SK-N-SH (cell line): ENCODE results near the gene PRKAR1A.

ENCODE experiments used
- CHD2 ChIP-seq: fragments of 150-350 bp; IDR thresholded peaks from 2 replicates; pipeline ENCODE4 v1.6.1; 2018; ENCODE audit warnings: low read length; ENCODE audit not compliant: partially characterized antibody
- EP300 ChIP-seq, 2 experiments: IDR thresholded peaks; 2 replicates each; pipeline versions ENCODE4 v1.4.0 to v1.6.1; 2012; ENCODE audit warnings: borderline replicate concordance in 1 of 2, low read depth in 1 of 2, low read length in 1 of 2
- EZH2phosphoT487 ChIP-seq: fragments of 200-600 bp; sonication (generic); IDR thresholded peaks from 2 replicates; pipeline ENCODE4 v1.6.1; 2017; ENCODE audit warnings: low read depth, mixed run types, mild to moderate bottlenecking, antibody characterized with exemption, moderate library complexity, borderline replicate concordance
- FOXM1 ChIP-seq: IDR thresholded peaks from 2 replicates; pipeline ENCODE4 v1.4.0; 2012; ENCODE audit warnings: low read depth, mild to moderate bottlenecking
- GABPA ChIP-seq: IDR thresholded peaks from 2 replicates; pipeline ENCODE4 v1.4.0; 2012; ENCODE audit warnings: low read depth, mild to moderate bottlenecking
- JUND ChIP-seq: IDR thresholded peaks from 2 replicates; pipeline ENCODE4 v1.4.0; 2012
- MXI1 ChIP-seq: IDR thresholded peaks from 2 replicates; pipeline ENCODE4 v1.6.1; 2012; ENCODE audit warnings: mild to moderate bottlenecking, low read depth, low read length, improper control_type of control experiment
- RAD21 ChIP-seq: IDR thresholded peaks from 2 replicates; pipeline ENCODE4 v1.6.1; 2012; ENCODE audit warnings: mild to moderate bottlenecking, low read length
- RCOR1 ChIP-seq: fragments of 150-350 bp; IDR thresholded peaks from 2 replicates; pipeline ENCODE4 v1.6.1; 2017; ENCODE audit warnings: antibody characterized with exemption, low read length
- SMC3 ChIP-seq: IDR thresholded peaks from 2 replicates; pipeline ENCODE4 v1.6.1; 2012; ENCODE audit warnings: low read depth, low read length, improper control_type of control experiment
- TF ChIP-seq, protein P1 (sequence below): fragments of 200-600 bp; sonication (generic); IDR thresholded peaks from 2 replicates; pipeline ENCODE4 v1.6.1; 2017; ENCODE audit warnings: antibody characterized with exemption, mild to moderate bottlenecking, moderate library complexity
- TF ChIP-seq, protein P2 (sequence below): IDR thresholded peaks from 2 replicates; pipeline ENCODE4 v1.6.1; 2012; ENCODE audit warnings: mild to moderate bottlenecking, low read depth, low read length, moderate library complexity
- TF ChIP-seq, protein P3 (sequence below): IDR thresholded peaks from 2 replicates; pipeline ENCODE4 v1.4.0; 2012; ENCODE audit warnings: low read depth, borderline replicate concordance
- TF ChIP-seq, protein P4 (sequence below): IDR thresholded peaks from 2 replicates; pipeline ENCODE4 v1.4.0; 2012; ENCODE audit warnings: low read depth

DNA sequence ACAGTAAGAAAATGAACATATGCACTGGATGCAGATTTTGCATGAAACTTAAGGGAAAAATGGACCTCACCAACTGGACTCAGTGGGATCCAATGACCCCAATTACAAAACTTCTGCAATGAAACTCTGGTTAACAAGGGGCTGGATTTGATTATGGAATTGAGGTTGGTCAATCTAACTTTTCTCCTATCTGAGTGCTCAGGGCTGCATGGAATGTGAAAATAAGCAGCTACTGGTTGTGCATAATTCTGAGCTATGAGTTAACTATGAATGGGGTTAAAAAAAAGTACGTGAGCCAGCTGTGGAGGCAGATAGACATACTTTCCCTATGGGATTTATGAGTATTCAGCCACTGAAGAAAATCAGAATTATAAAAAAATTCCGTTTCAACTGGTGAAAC, 79.8 kb downstream of the PRKAR1A start:
- TF ChIP-seq, protein P1, sequence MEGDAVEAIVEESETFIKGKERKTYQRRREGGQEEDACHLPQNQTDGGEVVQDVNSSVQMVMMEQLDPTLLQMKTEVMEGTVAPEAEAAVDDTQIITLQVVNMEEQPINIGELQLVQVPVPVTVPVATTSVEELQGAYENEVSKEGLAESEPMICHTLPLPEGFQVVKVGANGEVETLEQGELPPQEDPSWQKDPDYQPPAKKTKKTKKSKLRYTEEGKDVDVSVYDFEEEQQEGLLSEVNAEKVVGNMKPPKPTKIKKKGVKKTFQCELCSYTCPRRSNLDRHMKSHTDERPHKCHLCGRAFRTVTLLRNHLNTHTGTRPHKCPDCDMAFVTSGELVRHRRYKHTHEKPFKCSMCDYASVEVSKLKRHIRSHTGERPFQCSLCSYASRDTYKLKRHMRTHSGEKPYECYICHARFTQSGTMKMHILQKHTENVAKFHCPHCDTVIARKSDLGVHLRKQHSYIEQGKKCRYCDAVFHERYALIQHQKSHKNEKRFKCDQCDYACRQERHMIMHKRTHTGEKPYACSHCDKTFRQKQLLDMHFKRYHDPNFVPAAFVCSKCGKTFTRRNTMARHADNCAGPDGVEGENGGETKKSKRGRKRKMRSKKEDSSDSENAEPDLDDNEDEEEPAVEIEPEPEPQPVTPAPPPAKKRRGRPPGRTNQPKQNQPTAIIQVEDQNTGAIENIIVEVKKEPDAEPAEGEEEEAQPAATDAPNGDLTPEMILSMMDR = no peak
- TF ChIP-seq GABPA (no peak), MXI1 (no peak), EZH2phosphoT487 (no peak), JUND (no peak), RCOR1 (no peak), CHD2 (no peak), RAD21 (no peak), EP300 (IDR thresholded peaks at IDR 0.05; ENCODE audit: borderline replicate concordance in 1 of 2, low read depth in 1 of 2, low read length in 1 of 2) (no peak), FOXM1 (no peak), SMC3 (no peak)
- TF ChIP-seq, protein P2, sequence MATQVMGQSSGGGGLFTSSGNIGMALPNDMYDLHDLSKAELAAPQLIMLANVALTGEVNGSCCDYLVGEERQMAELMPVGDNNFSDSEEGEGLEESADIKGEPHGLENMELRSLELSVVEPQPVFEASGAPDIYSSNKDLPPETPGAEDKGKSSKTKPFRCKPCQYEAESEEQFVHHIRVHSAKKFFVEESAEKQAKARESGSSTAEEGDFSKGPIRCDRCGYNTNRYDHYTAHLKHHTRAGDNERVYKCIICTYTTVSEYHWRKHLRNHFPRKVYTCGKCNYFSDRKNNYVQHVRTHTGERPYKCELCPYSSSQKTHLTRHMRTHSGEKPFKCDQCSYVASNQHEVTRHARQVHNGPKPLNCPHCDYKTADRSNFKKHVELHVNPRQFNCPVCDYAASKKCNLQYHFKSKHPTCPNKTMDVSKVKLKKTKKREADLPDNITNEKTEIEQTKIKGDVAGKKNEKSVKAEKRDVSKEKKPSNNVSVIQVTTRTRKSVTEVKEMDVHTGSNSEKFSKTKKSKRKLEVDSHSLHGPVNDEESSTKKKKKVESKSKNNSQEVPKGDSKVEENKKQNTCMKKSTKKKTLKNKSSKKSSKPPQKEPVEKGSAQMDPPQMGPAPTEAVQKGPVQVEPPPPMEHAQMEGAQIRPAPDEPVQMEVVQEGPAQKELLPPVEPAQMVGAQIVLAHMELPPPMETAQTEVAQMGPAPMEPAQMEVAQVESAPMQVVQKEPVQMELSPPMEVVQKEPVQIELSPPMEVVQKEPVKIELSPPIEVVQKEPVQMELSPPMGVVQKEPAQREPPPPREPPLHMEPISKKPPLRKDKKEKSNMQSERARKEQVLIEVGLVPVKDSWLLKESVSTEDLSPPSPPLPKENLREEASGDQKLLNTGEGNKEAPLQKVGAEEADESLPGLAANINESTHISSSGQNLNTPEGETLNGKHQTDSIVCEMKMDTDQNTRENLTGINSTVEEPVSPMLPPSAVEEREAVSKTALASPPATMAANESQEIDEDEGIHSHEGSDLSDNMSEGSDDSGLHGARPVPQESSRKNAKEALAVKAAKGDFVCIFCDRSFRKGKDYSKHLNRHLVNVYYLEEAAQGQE = no peak
- TF ChIP-seq, protein P3, sequence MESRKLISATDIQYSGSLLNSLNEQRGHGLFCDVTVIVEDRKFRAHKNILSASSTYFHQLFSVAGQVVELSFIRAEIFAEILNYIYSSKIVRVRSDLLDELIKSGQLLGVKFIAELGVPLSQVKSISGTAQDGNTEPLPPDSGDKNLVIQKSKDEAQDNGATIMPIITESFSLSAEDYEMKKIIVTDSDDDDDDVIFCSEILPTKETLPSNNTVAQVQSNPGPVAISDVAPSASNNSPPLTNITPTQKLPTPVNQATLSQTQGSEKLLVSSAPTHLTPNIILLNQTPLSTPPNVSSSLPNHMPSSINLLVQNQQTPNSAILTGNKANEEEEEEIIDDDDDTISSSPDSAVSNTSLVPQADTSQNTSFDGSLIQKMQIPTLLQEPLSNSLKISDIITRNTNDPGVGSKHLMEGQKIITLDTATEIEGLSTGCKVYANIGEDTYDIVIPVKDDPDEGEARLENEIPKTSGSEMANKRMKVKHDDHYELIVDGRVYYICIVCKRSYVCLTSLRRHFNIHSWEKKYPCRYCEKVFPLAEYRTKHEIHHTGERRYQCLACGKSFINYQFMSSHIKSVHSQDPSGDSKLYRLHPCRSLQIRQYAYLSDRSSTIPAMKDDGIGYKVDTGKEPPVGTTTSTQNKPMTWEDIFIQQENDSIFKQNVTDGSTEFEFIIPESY = no peak
- TF ChIP-seq, protein P4, sequence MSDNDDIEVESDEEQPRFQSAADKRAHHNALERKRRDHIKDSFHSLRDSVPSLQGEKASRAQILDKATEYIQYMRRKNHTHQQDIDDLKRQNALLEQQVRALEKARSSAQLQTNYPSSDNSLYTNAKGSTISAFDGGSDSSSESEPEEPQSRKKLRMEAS = no peak
